Stimulated activated effector memory CD8-positive, alpha-beta T cell treated with anti-CD3 and anti-CD28 coated beads, Interleukin-12 subunit alpha, Interleukin-12 subunit beta, amount 100 ng/mL, for 72 hours (primary cell): ENCODE data around the gene MAB21L1.

Source experiments
- ATAC-seq: fragments of 150-1000 bp; cut with Tn5 transposase; 2 replicates; pipeline ENCODE4 v1.10.0; 2021
- DNase-seq, 2 donors: peaks; one replicate each; pipeline ENCODE4 v3.0.0; 2021 to 2022; ENCODE audit warnings: low spot score in 2 of 2
- H3K27ac Mint-ChIP-seq: one replicate; pipeline ENCODE4 v1.8.0; 2022; ENCODE audit warnings: mild to moderate bottlenecking, mixed read lengths
- H3K36me3 Mint-ChIP-seq: one replicate; pipeline ENCODE4 v1.8.0; 2022; ENCODE audit warnings: mild to moderate bottlenecking, mixed read lengths
- H3K4me1 Mint-ChIP-seq: one replicate; pipeline ENCODE4 v1.8.0; 2022; ENCODE audit warnings: mixed read lengths
- H3K4me3 Mint-ChIP-seq: one replicate; pipeline ENCODE4 v1.8.0; 2022; ENCODE audit warnings: mild to moderate bottlenecking, mixed read lengths
- H3K9me3 Mint-ChIP-seq: one replicate; pipeline ENCODE4 v1.8.0; 2022; ENCODE audit warnings: mixed read lengths

MAB21L1 gene

GRCh38 chr13:35475960-35476943 is at the start of gene MAB21L1:
TSS of gene MAB21L1 (minus strand) at chr13:35476689. CDS start at chr13:35476138, 551 bp downstream.
- Mint-ChIP-seq H3K27ac (no peak within 1 kb of the TSS), H3K4me3 (peak within 1 kb of the TSS; percentile 46), H3K4me1 (peaks cover 14% of the 10 kb centered on the region), H3K9me3 (peaks cover 6% of the 10 kb centered on the region), H3K36me3 (no peaks in the 10 kb centered on the region)
- ATAC-seq (no peak), DNase-seq (no peak)

DNA sequence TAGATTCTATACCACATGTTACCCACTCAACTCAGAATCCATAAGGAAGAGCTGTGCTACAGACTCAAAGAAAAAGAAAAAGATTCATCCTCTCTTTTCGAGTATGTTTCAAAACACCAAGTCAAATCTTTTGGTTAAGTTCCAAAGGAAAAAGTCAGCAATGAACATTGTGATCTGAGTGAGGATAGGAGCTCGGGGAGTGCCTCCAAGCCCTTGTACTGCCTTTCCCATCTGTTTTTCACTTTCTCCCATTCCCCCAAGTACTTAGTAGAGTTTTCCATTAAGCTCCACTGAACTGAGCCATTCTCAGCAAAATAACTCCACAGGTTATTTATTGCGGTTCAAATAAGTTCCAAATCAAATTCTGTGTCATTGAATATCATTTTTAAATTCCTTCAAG is 47.7 kb upstream of the MAB21L1 start:
- Mint-ChIP-seq H3K36me3 (no peaks in the 10 kb centered on the region), H3K27ac (no peak overlapping the region), H3K4me3 (no peak overlapping the region), H3K9me3 (peaks cover 12% of the 10 kb centered on the region), H3K4me1 (no peaks in the 10 kb centered on the region)
- ATAC-seq, result no peak
- DNase-seq, result no peak

GRCh38 chr13:35518337-35518946 is 42.0 kb upstream of the MAB21L1 start:
- no peak for ATAC-seq
- H3K4me1 Mint-ChIP-seq, result no peaks in the 10 kb centered on the region
- no peak for DNase-seq
- H3K9me3 Mint-ChIP-seq, result peaks cover 25% of the 10 kb centered on the region
- no peak overlapping the region for H3K27ac Mint-ChIP-seq
- H3K36me3 Mint-ChIP-seq, result no peaks in the 10 kb centered on the region
- H3K4me3 Mint-ChIP-seq, result no peak overlapping the region

- Mint-ChIP-seq H3K4me1 (no peaks in the 10 kb centered on the region), H3K4me3 (no peak overlapping the region), H3K27ac (no peak overlapping the region), H3K9me3 (peaks cover 17% of the 10 kb centered on the region), H3K36me3 (no peaks in the 10 kb centered on the region)
- no peak for DNase-seq
- no peak for ATAC-seq
Measured at GRCh38 chr13:35514801-35515502, 38.5 kb upstream of the MAB21L1 start.

- DNase-seq (no peak), ATAC-seq (no peak)
- no peaks in the 10 kb centered on the region for H3K4me1 Mint-ChIP-seq
- H3K27ac Mint-ChIP-seq, result no peak overlapping the region
- H3K4me3 Mint-ChIP-seq, result no peak overlapping the region
- no peaks in the 10 kb centered on the region for H3K36me3 Mint-ChIP-seq
- H3K9me3 Mint-ChIP-seq, result peaks cover 15% of the 10 kb centered on the region
Measured at GRCh38 chr13:35514061-35514477, 37.6 kb upstream of the MAB21L1 start.

GRCh38 chr13:35512271-35512920 is 35.9 kb upstream of the MAB21L1 start:
- Mint-ChIP-seq H3K27ac (no peak overlapping the region), H3K4me1 (no peaks in the 10 kb centered on the region), H3K36me3 (no peaks in the 10 kb centered on the region), H3K9me3 (peaks cover 12% of the 10 kb centered on the region), H3K4me3 (no peak overlapping the region)
- no peak for DNase-seq
- ATAC-seq, result no peak

GRCh38 chr13:35502456-35502855 is 26.0 kb upstream of the MAB21L1 start:
- Mint-ChIP-seq H3K36me3 (no peaks in the 10 kb centered on the region), H3K9me3 (peaks cover 3% of the 10 kb centered on the region), H3K4me1 (no peaks in the 10 kb centered on the region), H3K27ac (no peak overlapping the region), H3K4me3 (no peak overlapping the region)
- DNase-seq, result no peak
- ATAC-seq, result no peak

DNA sequence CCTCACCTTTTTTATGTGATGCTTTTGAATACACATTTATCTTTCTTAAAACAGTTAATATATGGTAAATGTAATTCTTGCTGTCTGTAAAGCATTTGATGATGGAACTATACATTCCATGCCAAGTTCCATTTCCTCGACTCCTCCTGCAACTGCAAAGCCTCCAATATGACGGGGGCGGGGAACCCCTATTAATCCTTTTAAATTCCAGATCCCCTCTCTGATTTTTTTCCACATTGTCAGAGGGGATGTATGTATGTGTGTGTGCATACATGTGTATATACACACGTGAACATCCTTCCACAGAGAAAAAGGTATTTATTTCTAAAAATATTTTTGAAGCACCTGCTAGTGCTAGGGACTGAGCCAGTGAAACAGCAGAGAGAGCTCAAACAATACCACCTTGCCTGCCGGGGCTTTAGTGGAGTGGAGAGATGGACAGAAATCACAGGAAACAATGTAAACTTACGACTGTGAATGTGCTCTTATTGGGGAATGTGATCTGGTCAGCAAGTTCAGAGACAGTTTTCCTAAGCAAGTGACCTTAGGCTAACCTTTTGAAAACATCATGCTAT is 25.3 kb upstream of the MAB21L1 start:
- peaks cover 3% of the 10 kb centered on the region for H3K9me3 Mint-ChIP-seq
- ATAC-seq, result no peak
- no peaks in the 10 kb centered on the region for H3K4me1 Mint-ChIP-seq

GRCh38 chr13:35500144-35500543 is 23.7 kb upstream of the MAB21L1 start:
- DNase-seq (no peak), ATAC-seq (no peak)
- no peak overlapping the region for H3K27ac Mint-ChIP-seq
- no peaks in the 10 kb centered on the region for H3K36me3 Mint-ChIP-seq
- no peaks in the 10 kb centered on the region for H3K4me1 Mint-ChIP-seq
- H3K9me3 Mint-ChIP-seq, result peaks cover 5% of the 10 kb centered on the region
- no peak overlapping the region for H3K4me3 Mint-ChIP-seq

More for the DNA sequence above, 25.3 kb upstream of the MAB21L1 start:
- no peak overlapping the region for H3K4me3 Mint-ChIP-seq
- no peak overlapping the region for H3K27ac Mint-ChIP-seq
- no peak for DNase-seq
- H3K36me3 Mint-ChIP-seq, result no peaks in the 10 kb centered on the region

GRCh38 chr13:35499676-35500075 is 23.2 kb upstream of the MAB21L1 start:
- H3K4me3 Mint-ChIP-seq, result no peak overlapping the region
- DNase-seq (no peak), ATAC-seq (no peak)
- H3K27ac Mint-ChIP-seq, result no peak overlapping the region
- H3K4me1 Mint-ChIP-seq, result no peaks in the 10 kb centered on the region
- peaks cover 10% of the 10 kb centered on the region for H3K9me3 Mint-ChIP-seq
- H3K36me3 Mint-ChIP-seq, result no peaks in the 10 kb centered on the region

DNA sequence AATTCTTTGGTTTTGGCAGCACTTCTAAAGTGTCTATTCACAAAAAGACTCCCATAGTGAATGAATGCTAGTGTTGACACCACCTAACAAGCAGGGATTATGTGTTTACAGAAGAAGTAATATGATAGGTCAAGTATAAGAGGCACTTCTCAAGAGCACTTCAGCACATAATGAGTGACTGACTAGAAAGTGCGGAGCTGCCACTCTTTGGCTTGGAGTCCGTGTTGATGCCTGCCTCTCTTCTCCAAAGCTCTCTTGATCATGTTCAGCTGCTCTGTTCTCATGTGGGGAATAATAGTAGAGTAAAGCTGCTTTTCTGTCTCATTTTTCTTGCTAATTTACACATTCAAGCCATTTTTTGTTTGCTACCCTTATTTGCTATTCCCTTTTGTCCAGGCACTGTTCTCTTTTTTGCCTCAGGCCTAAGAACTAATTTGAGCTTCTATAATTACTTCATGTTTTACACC is 22.7 kb upstream of the MAB21L1 start:
- no peaks in the 10 kb centered on the region for H3K4me1 Mint-ChIP-seq
- H3K9me3 Mint-ChIP-seq, result peaks cover 13% of the 10 kb centered on the region
- H3K27ac Mint-ChIP-seq, result no peak overlapping the region
- DNase-seq (no peak), ATAC-seq (no peak)
- no peak overlapping the region for H3K4me3 Mint-ChIP-seq
- no peaks in the 10 kb centered on the region for H3K36me3 Mint-ChIP-seq

DNA sequence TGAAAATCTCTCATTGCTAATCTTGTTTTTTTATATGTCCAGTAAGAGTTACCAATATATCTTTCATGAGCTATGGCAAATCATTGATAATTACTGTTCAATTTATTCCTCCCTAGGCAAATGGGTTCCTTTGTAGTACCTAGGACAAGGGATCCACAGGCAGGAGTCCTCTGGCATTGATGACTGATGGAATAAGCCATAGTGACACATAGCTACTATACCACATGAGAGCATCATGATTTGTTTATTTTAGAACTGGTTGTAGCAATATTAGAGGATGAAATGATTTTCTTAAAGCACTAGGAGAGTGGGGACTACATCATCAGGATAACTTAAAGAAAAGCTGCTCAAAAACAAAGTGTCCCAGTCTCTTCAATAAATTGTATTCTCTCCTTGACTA is 21.7 kb upstream of the MAB21L1 start:
- Mint-ChIP-seq H3K9me3 (peaks cover 15% of the 10 kb centered on the region), H3K4me1 (no peaks in the 10 kb centered on the region), H3K4me3 (no peak overlapping the region), H3K27ac (no peak overlapping the region), H3K36me3 (no peaks in the 10 kb centered on the region)
- no peak for ATAC-seq
- no peak for DNase-seq

DNA sequence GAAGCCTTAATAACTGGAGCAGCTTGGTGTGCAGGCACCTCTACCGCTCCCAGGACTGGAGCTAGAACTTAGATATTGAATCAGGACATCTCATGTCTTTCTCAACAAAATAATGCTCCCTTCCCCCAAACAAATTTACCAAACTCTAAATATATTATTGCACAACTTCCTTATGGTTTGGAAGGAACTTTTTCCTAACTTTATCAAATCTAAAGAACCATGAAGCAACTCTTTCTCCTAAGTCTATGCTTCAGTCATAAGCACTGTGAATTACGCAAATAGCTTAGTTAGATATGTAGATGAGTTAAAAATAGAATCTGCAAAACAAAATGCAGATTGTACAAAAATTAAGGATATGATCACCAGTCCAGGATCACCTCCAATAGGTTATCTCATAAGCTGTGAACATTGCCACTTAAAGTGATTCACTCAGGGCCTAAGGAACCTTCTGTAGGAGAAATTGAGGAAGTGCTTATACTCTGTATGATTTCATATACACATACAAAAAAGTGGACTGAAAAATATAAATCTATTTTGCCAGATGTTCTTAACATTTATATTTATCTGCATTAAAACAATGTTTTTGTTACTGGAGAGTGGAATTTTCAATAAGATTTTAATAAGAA is 20.4 kb upstream of the MAB21L1 start:
- H3K4me1 Mint-ChIP-seq, result no peaks in the 10 kb centered on the region
- H3K36me3 Mint-ChIP-seq, result no peaks in the 10 kb centered on the region
- H3K4me3 Mint-ChIP-seq, result no peak overlapping the region
- no peak for ATAC-seq
- no peak for DNase-seq
- no peak overlapping the region for H3K27ac Mint-ChIP-seq
- H3K9me3 Mint-ChIP-seq, result peaks cover 22% of the 10 kb centered on the region

- no peak for ATAC-seq
- Mint-ChIP-seq H3K9me3 (peaks cover 29% of the 10 kb centered on the region), H3K27ac (no peak overlapping the region), H3K4me3 (no peak overlapping the region), H3K4me1 (no peaks in the 10 kb centered on the region), H3K36me3 (no peaks in the 10 kb centered on the region)
- DNase-seq, result no peak
Measured at GRCh38 chr13:35496006-35496405, 19.5 kb upstream of the MAB21L1 start.
